GM19463 (cell line): ENCODE results near the gene SURF6.
"Not testable (repeated sequence)": the region's sequence is repeated elsewhere in the genome, so short reads cannot be mapped to it uniquely, and the experiment has no call there.

Source experiments
- ATAC-seq: cut with Tn5 transposase; IDR thresholded peaks from one replicate; pipeline ENCODE4 v1.9.1; 2021; ENCODE audit warnings: mild to moderate bottlenecking, moderate library complexity; ENCODE audit not compliant: unreplicated experiment

The SURF6 gene

GRCh38 chr9:133348718-133349573 lies 13.0 kb upstream of the SURF6 start:
- ATAC-seq: no peak

DNA sequence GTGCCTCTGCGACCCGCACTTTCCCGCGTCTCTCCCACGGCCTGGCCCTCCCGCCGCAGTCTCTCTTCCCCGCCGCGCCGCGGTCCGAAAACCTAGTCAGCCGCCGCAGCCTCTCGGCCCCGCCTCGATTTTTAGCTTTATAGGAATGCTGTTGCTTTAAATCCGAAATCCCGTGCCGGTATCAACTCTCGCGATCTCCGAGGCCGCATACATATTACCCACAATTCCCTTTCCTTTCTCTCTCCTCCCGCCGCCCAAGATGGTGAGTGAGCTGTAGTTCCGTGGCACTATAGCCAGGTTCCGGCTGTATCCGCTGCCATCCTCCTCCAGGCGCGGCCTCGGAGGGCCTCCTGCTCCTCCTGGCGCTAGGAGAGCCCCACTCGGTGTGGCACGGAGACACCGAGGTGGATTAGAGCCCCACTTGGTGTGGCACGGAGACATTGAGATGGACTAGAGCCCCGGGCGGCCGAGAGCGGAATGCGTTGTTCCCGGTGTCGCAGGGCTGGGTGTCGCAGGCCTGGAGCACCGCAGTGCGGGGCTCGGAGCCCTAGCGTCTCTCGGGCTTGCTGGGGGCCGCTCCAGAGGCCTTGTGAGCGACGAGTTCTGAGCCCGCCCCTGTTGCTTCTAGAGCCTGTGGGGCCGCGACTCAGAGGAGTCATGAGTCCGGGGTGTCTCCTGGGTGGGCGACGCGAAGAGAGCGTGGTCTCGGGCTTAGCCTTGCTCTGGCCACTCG lies 12.2 kb upstream of the SURF6 start, which contains the start of the genes MED22 and RPL7A:
Gene MED22 (minus strand): TSS at position 147 of the 733 bp plus-strand sequence. CDS start 1,469 bp downstream, outside the sequence.
Gene RPL7A (plus strand): TSS at position 234 of the 733 bp plus-strand sequence. CDS start 26 bp downstream, at position 260.
- ATAC-seq: peak; percentile 69

DNA sequence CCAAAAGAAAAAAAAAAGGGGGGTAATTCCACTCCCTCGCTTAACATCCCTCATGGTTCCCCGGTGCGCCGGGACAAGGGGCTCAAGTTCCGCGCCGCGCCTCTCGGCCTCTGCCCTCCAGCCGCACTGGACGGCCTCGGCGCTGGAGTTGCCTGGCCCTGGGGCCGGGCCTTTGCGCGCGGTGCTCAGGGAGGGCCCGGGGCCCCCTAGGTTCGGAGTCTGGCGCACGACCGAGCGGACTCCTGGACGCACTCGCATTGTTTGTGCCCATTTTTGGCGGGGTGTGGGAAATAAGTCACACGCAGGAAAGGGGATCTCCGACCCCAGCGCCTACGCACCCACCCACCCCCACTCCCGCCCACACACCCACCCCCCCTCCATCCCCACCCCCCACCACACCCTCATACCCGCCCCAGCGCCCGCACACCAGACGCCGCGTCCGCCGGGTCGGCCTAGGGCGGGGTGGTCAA lies 11.6 kb upstream of the SURF6 start:
- peak; percentile 38 for ATAC-seq

DNA sequence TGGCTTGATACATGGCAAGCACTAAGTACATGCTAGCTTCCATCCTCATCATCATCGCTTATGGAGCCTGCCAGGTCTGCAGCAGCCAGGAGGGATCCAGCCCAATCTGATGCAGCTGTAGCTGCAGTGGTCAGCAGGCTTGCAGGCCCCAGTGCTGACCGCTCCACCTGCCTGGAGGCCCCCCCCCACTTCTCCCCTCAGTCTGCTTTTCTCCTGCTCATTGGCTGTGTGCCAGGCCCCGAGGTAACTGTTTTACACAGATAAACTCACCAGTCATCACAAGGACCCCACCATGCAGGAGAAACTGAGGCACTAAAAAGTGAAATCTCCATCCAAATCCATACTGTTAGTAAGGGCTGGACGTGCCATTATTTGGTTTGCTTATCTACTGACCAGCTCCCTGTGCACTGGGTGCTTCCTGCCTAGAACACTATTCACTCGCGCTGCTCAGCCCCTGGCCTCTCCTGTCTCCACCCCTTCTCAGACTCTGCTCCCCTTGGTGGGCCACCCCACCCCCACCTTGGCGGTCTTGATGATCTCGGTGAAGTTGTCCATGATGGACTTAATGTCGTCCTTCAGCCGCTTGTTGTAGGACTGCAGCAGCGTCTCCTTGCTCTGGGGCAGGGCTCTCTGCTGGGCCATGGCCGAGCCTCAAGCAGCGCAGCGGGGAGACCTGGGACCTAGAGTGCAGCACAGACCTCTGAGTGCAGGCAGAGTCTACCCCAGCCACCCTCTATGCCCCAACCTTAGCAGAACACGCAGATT lies 10.2 kb upstream of the SURF6 start:
- ATAC-seq: no peak

GRCh38 chr9:133345596-133345995 lies 9.6 kb upstream of the SURF6 start:
- ATAC-seq: no peak

DNA sequence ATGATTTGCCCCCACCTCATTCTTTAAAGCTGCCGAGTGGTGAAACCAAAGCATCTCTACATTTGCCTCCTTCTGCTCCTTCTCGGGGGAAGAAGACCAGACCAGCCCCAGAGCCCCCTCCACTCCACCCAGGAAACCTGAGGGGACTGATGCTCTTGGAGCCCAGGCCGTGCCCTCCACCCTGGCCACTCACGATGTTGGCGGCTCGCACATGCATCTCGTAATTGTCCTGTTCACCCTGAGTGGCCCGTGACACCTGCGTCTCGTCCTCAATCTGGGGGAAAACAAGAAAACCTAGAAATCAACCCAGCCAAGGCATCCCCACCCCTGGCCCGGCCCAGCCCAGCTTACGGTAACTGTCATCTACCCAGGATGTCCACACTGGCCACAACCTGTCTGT lies 9.0 kb upstream of the SURF6 start:
- no peak for ATAC-seq

GRCh38 chr9:133344071-133344470 lies 8.1 kb upstream of the SURF6 start:
- no peak for ATAC-seq

- ATAC-seq: no peak
These were observed 6.6 kb upstream of the SURF6 start for GRCh38 chr9:133342570-133342969.

DNA sequence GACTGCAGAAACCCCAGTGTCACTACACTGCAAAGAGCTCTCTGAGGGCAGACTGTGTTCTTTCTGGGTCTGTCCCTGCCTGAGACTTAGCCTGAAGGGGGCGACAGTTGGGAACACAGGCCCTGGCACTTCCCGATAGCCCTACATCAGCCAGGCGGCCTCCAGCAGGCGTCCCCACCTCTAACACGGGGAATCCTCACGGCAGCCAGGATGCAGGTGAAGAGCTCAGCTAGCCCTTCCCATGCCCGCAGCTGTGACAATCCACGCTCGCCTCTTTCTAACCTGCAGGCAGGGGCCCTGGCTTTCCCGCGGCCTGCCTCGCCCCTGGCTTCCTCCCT lies 6.0 kb upstream of the SURF6 start:
- ATAC-seq: no peak

- no peak for ATAC-seq
These were observed 5.5 kb upstream of the SURF6 start for GRCh38 chr9:133341369-133342068.

- no peak for ATAC-seq
These were observed 4.9 kb upstream of the SURF6 start for GRCh38 chr9:133340916-133341315.

DNA sequence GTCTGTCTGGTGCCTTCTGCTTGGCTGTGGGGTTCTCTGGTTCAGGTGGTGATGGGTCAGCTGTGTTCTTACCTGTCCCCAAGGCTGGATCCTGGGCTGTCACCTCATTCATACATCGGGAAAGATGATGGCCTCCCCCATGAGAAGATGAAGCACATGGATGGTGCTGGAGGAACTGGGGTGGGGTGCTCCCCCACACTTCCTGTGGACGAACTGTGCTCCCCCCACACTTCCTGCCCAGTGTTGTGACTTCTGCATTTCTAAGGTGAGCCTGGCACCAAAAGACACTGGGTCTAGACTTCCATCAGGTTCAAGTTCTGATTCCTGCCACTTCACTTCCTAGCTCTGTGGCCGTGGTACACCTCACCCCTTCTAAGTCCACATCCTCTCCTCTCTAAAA lies 4.3 kb upstream of the SURF6 start:
- ATAC-seq: no peak

GRCh38 chr9:133339641-133340040 lies 3.7 kb upstream of the SURF6 start:
- ATAC-seq: no peak

DNA sequence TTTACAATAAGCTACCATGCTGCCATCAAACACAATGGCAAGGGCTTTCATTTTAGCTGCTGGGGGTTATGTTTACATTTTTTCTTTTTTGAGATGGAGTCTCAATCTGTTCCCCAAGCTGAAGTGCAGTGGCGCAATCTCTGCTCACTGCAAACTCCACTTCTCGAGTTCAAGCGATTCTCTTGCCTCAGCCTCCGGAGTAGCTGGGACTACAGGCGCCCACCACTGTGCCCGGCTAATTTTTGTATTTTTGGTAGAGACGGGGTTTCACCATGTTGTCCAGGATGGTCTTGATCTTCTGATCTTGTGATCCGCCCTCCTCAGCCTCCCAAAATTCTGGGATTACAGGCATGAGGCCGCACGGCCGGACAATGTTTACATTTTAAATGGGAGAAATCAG lies 1.1 kb downstream of the SURF6 start:
- ATAC-seq: not testable (repeated sequence)

DNA sequence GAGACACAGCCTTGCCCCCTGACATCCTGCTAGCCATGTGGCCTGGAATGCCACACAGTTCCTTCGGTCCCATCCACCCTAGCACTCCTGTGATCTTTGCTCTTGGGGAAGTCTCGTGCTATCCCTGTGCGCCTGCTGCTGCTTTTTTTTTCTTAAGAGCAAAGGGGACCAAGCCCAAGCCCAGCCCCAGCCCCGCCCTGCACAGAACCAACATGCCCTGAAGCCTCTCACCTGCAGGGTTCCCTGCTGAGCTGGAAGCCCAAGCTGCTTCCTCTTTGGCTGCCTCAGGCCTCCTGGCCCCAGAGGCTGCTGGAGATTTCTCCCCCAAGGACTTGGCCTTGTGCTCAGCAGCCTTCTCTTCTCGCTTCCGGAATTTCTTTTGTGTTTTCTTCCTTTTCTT lies 1.8 kb downstream of the SURF6 start:
- ATAC-seq: no peak

GRCh38 chr9:133333566-133333965 lies 2.4 kb downstream of the SURF6 start:
- no peak for ATAC-seq

DNA sequence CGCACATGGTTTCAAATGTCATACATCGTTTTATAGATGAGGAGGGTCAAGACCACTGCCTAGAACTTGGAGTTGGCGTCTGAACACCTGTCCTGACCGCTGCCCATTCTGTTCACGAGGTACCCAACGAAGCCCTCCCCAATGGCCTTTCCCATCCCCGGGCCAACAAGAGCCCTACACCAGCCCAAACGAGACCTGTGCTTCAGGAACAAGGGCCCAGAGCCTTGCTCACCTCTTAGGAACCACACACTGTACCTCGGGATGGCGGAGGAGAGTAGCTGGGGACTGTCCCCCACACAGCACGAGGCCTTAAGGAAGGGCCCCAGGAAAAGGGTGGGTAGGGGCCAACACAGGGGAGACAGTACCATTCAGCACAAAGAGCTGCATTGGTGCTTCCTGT lies 3.0 kb downstream of the SURF6 start:
- no peak for ATAC-seq

GRCh38 chr9:133332381-133332730 lies 3.6 kb downstream of the SURF6 start:
- ATAC-seq: no peak

GRCh38 chr9:133331641-133332380 lies 4.2 kb downstream of the SURF6 start:
- ATAC-seq: no peak

DNA sequence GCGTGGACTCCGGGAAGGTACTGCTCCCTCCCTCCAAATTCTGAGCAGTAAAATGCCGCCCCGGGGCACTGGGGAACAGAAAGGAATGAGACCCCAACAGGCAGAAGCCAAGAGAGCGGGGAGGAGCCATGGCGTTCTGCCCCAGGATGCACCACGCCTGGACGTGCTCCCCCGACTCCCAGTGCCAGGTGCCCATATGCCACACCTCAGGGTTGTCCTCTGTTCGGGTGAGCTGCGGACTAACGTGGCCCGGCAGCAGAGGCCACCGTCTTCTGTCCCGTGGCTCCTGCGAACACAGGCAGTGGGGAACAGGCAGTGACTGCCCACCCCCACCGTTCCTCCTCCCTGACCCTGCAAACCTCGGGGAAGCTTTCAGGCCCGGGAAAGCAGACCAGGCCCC lies 4.8 kb downstream of the SURF6 start:
- no peak for ATAC-seq
